Measurements from ENCODE around the gene STOX2.

- TF ChIP-seq POLR2A (IDR thresholded peaks at IDR 0.05) (no peak), CTCF (IDR thresholded peaks at IDR 0.05) (no peak)
Observed at GRCh38 chr4:183977707-183978106, 72.6 kb downstream of the STOX2 start.

Measured in Peyer's patch (tissue), 4 donors.